Mesothelial cell of epicardium (in vitro differentiated cells): Measurements from ENCODE around the gene ZNF438. TPM values are rescaled to one million over a fixed set of nuclear protein-coding genes. Genes with fewer than 3 reads are reported as not detected.
A peak's percentile ranks its signal among the peaks of the same experiment; 100 is the strongest.

Experiments used
- DNase-seq, 2 experiments: peaks; one replicate each; pipeline ENCODE4 v3.0.0; 2021; ENCODE audit warnings: low spot score in 2 of 2; ENCODE audit not compliant: unreplicated experiment in 2 of 2
- H3K27ac Mint-ChIP-seq: 2 replicates; pipeline ENCODE4 v1.8.0; 2021; ENCODE audit warnings: mixed read lengths
- H3K27me3 Mint-ChIP-seq: 2 replicates; pipeline ENCODE4 v1.8.0; 2021; ENCODE audit warnings: low read depth, mixed read lengths
- H3K36me3 Mint-ChIP-seq: 2 replicates; pipeline ENCODE4 v1.8.0; 2021; ENCODE audit warnings: mixed read lengths
- H3K4me1 Mint-ChIP-seq: 2 replicates; pipeline ENCODE4 v1.8.0; 2021; ENCODE audit warnings: mixed read lengths
- H3K4me3 Mint-ChIP-seq: 2 replicates; pipeline ENCODE4 v1.8.0; 2021; ENCODE audit warnings: mild to moderate bottlenecking, moderate library complexity, mixed read lengths
- H3K9me3 Mint-ChIP-seq: 2 replicates; pipeline ENCODE4 v1.8.0; 2021; ENCODE audit warnings: mixed read lengths
- CTCF ChIP-seq: fragments of 200-600 bp; sonication (generic); IDR thresholded peaks from one replicate; pipeline ENCODE4 v1.5.0; 2021; ENCODE audit warnings: antibody characterized with exemption; ENCODE audit not compliant: unreplicated experiment
- total RNA-seq: library from RNA; stranded (reverse); gene quantifications from 3 replicates; pipeline ENCODE4 v1.2.1, GENCODE V29; 2021

The ZNF438 gene
- total RNA-seq, 1 donor from 2014 or later: 6.0 TPM

DNA sequence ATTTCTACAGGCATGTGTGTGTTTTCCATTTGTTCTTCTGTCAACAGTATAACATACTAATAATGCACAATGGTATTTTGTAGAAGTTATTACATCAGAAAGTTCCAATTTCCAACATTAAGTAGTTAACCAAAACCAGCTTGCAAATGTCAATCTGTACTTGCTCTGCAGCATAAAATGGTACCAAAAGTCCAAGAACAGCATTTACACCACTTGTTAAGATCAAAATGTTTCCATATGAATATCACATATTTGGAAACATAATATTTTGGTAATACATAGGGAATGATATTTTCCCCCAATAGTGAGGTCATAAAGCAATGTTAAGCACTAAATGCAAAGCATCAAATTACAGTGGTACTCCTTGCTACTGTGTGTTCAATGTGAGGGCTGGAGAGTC lies 162.1 kb downstream of the ZNF438 start:
- Mint-ChIP-seq H3K4me3 (no peak overlapping the region), H3K27ac (no peak overlapping the region), H3K27me3 (no peaks in the 10 kb centered on the region), H3K36me3 (peaks cover 4% of the 10 kb centered on the region), H3K9me3 (peaks cover 8% of the 10 kb centered on the region), H3K4me1 (peaks cover 30% of the 10 kb centered on the region)
- DNase-seq: no peak
- no peak for TF ChIP-seq CTCF

GRCh38 chr10:30868611-30869010 lies 163.1 kb downstream of the ZNF438 start:
- Mint-ChIP-seq H3K9me3 (peaks cover 8% of the 10 kb centered on the region), H3K27me3 (no peaks in the 10 kb centered on the region), H3K4me1 (peaks cover 37% of the 10 kb centered on the region), H3K36me3 (peaks cover 4% of the 10 kb centered on the region), H3K4me3 (no peak overlapping the region), H3K27ac (no peak overlapping the region)
- no peak for DNase-seq
- TF ChIP-seq CTCF: no peak

DNA sequence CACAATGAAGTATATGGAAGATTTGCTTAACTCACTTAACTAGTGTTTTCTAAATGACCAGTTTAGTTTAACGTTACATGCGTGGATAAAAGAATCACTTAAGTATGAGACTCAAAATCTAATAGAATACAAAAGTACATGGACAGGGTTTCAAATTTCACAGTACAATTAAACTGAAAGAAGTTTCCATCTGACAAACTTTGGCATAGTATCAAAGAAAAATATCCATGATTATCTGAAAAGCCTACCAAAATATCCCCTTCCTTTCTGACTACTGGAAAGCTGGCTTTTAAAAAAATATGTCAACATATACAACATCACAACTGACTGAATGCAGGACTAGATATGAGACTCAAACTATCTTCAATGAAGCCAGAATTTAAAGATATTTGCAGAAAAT lies 164.8 kb downstream of the ZNF438 start:
- Mint-ChIP-seq H3K27ac (no peak overlapping the region), H3K36me3 (peaks cover 4% of the 10 kb centered on the region), H3K4me1 (peaks cover 54% of the 10 kb centered on the region), H3K9me3 (peaks cover 8% of the 10 kb centered on the region), H3K27me3 (no peaks in the 10 kb centered on the region), H3K4me3 (no peak overlapping the region)
- no peak for DNase-seq
- TF ChIP-seq CTCF: no peak

DNA sequence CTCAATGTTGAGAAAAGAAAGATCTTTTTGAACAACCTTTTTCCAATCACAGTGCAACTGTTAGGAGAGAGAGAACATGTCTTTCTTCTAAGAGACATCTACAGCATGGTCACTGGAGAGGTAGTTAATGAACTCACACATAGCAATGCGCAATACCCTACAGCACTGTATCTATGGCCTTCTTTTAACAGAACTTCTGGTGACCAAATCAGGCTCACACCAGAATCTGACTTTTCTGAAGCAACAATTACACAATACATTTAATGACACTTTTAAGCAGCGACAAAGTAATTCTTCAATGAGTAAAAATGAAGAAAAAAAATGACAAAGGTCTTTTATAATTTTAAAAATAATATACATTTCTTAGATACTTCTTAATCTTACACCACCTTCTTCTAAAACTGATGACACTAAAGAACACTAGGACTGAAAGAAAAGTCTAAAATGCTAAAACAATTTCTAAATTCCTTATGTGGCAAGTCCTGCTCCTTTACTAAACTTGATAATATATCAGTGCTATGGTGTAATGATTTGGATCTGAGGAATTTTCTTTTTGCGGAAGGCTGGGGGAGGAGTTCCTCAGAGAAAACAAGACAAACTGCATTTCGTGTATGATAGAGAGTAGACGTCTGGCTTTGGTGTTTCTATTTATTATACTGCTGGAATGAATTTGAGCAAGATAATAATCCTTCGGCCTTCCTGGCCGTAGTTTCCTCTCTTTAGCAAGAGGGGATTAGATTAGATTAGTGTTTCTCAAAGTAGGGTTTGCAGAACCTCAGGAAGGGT lies 166.3 kb downstream of the ZNF438 start:
- TF ChIP-seq CTCF: no peak
- Mint-ChIP-seq H3K27me3 (no peaks in the 10 kb centered on the region), H3K36me3 (peaks cover 4% of the 10 kb centered on the region), H3K9me3 (peaks cover 8% of the 10 kb centered on the region), H3K4me3 (no peak overlapping the region), H3K4me1 (peaks cover 45% of the 10 kb centered on the region), H3K27ac (peak overlapping the region; percentile 62)
- no peak for DNase-seq

DNA sequence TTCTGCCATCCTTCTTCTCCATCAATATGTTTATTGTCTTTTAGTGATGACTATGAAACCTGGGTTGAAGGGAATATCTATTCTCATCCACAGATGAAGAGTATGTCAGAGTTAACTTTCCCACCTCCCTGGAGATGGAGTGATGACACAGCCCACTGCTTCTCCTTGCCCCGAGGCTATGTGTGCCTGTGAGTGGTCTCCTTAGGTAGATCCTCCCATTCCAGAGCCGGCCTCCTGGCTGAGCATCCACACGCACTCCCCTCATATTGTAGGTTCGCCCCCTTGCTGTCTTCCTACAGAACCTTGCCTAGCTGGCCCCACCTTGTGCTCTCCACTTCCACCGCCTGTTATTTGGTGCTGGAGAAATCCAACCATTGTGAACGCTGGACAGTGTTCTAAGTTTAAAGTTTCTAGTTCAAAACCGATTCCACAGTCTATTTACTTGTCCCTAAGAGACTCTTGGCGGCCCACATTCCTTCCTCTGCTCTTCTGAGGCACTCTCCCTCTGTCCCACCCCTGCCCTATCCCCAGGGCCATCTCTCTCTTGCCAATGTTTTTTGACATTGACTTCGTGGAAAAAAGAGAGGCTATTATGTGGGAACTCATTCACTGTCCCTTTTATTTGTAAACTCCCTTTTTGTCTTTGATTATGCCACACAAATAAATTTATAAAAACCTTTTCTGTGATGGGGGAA lies 168.0 kb downstream of the ZNF438 start:
- Mint-ChIP-seq H3K9me3 (peaks cover 8% of the 10 kb centered on the region), H3K27ac (no peak overlapping the region), H3K4me1 (peaks cover 38% of the 10 kb centered on the region), H3K27me3 (no peaks in the 10 kb centered on the region), H3K36me3 (peaks cover 4% of the 10 kb centered on the region), H3K4me3 (no peak overlapping the region)
- TF ChIP-seq CTCF: no peak
- DNase-seq: no peak
